ENCODE data around the gene RXFP4.
A peak's percentile ranks its signal among the peaks of the same experiment; 100 is the strongest.

DNA sequence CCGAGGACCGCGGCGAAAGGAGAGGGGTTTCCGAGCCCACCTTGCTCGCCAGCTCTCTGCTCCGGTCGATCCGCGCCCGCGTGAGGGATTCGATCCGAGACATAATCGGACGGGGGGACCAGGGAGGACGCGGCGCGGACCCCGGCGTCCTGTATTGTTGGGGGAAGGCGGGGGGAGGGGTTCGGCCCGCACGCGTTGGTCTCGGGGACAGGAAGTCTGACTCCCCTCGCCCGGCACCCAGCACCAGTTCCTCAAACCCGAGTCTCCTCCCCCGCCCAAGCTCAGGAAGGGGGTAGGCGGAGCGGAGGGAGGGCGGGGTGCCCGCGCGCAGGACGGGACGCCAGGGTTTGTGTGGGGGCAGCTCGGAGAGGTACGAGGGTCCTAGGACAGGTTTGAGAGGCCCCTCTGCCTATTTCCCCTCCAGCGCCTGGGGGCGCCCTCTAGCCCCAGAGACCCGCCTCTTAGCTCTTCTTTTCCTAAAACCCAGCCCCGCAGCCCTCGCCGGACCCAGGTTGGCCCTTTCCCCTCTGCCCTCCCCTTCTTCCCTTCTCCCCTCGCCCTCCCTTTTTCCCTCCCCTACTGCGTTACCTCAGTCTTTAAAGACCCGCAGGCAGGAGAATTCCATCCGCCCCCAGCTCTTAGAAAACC, 37.0 kb downstream of the RXFP4 start, which contains the start of gene ARHGEF2:
- TF ChIP-seq CTCF (IDR thresholded peaks at IDR 0.05) (peak; percentile 6), EZH2 (IDR thresholded peaks at IDR 0.05; ENCODE audit: borderline replicate concordance, insufficient read depth, low read depth, low read length, poor library complexity, severe bottlenecking) (no peak)

Data from B cell (primary cell).